Measurements from ENCODE around the gene PIP4K2B.

Gene PIP4K2B

DNA sequence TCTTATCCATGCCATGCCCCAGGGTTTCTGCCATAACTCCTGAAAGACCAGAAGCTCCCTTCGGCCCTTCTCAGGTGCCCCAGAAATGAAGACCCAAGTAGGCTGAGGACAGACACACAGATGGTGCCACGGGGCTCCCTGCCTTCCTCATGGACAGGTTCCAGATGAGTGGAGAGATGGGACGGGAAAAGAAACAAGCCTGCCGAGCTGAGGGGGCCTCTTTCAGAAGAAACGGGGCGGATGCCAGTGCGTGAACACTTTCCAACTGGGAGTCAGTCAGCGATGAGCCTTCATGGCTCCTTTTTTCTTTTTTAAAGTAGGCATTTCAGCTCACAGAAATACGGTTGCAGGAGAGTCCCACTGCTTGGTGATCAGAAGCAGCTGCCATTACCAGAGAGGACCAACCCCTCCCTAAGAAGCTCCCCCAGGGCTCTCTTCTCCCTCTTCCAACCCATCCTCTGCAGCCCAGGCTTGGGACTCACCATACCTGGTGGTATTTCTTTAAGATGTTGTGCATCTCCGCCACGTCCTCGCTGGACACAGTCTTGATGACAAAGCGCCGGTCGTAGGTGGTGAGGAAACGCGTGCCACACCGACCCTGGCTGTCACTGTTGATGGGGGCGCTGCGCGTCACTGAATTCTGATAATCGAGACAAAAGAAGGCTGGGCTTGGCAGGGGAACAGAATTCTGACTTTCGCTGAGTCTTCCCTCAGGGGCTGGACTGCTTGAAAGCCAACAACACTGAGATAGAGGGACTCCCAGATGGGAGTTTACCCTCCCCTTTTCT is 19.2 kb downstream of the PIP4K2B start:
- Histone ChIP-seq H3K9me3 (ENCODE audit: control insufficient read depth, insufficient read depth, low read length) (no peaks in the 10 kb centered on the region), H3K27ac (ENCODE audit: low read length) (no peak overlapping the region), H3K36me3 (ENCODE audit: control insufficient read depth, insufficient read depth, low read length) (peaks cover 49% of the 10 kb centered on the region), H3K4me3 (ENCODE audit: low read length) (no peak overlapping the region), H3K27me3 (ENCODE audit: control insufficient read depth, insufficient read depth, low read length) (no peaks in the 10 kb centered on the region), H3K4me1 (ENCODE audit: control insufficient read depth, insufficient read depth, low read length) (no peaks in the 10 kb centered on the region)
- WGBS (ENCODE audit: insufficient coverage, insufficient read length), result no CpG with 5 or more reads among the region's 23 CpGs
- no peak for DNase-seq (ENCODE audit: low read depth, low spot score)

DNA sequence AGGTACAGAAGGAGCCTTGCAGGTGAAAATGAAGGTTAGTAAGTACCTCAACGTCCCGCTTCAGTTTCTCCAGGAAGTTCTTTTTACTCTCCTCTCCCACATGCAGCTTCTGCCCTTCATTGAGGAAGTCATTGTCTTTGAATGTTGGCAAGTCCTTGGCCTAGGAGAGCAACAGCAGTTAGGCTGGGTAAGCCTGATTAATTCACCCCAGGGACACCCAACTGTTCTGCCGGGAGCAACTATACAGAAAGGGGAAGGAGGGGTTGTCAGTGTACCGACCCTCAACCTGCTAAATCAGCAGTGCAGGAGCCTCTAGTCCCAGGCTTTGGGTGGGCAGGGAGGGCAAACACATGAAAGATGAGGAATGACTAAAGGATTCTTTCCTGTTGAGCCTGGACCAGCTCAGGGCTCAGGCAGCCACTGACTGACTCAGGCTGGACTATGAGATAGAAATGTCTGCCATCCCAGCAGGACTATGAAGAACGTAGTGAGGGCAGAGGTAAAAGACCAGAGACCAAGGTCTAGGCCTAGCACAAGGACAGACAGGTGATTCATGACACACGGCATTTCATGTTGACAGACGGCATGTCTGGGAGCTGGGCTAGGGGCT is 21.6 kb downstream of the PIP4K2B start:
- no peaks in the 10 kb centered on the region for H3K27me3 ChIP-seq (ENCODE audit: control insufficient read depth, insufficient read depth, low read length)
- DNase-seq (ENCODE audit: low read depth, low spot score), result no peak
- H3K36me3 ChIP-seq (ENCODE audit: control insufficient read depth, insufficient read depth, low read length), result peaks cover 50% of the 10 kb centered on the region
- no CpG with 5 or more reads among the region's 7 CpGs for WGBS (ENCODE audit: insufficient coverage, insufficient read length)
- H3K27ac ChIP-seq (ENCODE audit: low read length), result no peak overlapping the region
- H3K4me3 ChIP-seq (ENCODE audit: low read length), result no peak overlapping the region
- H3K9me3 ChIP-seq (ENCODE audit: control insufficient read depth, insufficient read depth, low read length), result no peaks in the 10 kb centered on the region
- no peaks in the 10 kb centered on the region for H3K4me1 ChIP-seq (ENCODE audit: control insufficient read depth, insufficient read depth, low read length)

DNA sequence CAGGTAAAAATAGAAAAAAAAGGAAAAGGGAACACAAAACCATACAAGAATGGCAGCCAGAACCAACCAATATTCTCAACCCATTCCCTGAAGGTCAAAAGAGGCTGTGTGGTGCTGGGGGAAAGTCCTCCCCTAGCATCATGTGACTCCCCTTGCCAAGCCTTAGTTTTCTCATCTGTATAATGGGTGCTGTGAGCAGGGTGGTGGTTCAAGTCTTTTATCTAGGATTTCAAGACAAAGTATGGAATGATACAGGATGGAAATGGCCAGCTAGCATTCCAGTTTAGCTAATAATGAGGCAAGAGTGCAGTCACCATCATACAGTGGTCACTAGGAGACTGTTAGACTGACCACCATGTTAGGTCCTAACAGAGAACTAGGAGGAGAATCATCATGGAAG is 26.1 kb downstream of the PIP4K2B start:
- no peak for DNase-seq (ENCODE audit: low read depth, low spot score)
- Histone ChIP-seq H3K36me3 (ENCODE audit: control insufficient read depth, insufficient read depth, low read length) (peaks cover 41% of the 10 kb centered on the region), H3K4me3 (ENCODE audit: low read length) (no peak overlapping the region), H3K27me3 (ENCODE audit: control insufficient read depth, insufficient read depth, low read length) (no peaks in the 10 kb centered on the region), H3K9me3 (ENCODE audit: control insufficient read depth, insufficient read depth, low read length) (no peaks in the 10 kb centered on the region), H3K4me1 (ENCODE audit: control insufficient read depth, insufficient read depth, low read length) (no peaks in the 10 kb centered on the region), H3K27ac (ENCODE audit: low read length) (no peak overlapping the region)

DNA sequence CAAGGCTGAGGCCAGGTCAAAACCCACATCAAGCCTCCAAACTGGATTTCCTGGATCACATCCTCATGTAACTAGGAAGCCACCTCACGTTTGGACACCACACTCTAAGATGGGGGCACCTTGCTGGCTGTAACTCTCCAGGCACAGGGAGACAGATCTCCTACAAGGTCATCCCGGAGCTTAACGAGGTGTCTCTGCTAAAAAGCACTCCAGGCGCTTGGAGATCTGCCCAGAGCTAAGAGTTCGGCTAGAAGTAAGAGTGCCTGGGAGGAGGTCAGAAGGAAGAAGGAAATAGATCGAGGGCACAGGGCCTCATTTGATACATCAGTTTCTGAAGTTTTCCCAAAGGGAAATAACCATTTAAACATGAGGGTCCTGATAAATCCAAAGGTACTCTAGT is 30.9 kb downstream of the PIP4K2B start:
- no peak overlapping the region for H3K4me3 ChIP-seq (ENCODE audit: low read length)
- H3K27ac ChIP-seq (ENCODE audit: low read length), result no peak overlapping the region
- H3K27me3 ChIP-seq (ENCODE audit: control insufficient read depth, insufficient read depth, low read length), result no peaks in the 10 kb centered on the region
- H3K9me3 ChIP-seq (ENCODE audit: control insufficient read depth, insufficient read depth, low read length), result no peaks in the 10 kb centered on the region
- DNase-seq (ENCODE audit: low read depth, low spot score), result no peak
- no peaks in the 10 kb centered on the region for H3K4me1 ChIP-seq (ENCODE audit: control insufficient read depth, insufficient read depth, low read length)
- no CpG with 5 or more reads among the region's 6 CpGs for WGBS (ENCODE audit: insufficient coverage, insufficient read length)
- H3K36me3 ChIP-seq (ENCODE audit: control insufficient read depth, insufficient read depth, low read length), result peaks cover 21% of the 10 kb centered on the region

DNA sequence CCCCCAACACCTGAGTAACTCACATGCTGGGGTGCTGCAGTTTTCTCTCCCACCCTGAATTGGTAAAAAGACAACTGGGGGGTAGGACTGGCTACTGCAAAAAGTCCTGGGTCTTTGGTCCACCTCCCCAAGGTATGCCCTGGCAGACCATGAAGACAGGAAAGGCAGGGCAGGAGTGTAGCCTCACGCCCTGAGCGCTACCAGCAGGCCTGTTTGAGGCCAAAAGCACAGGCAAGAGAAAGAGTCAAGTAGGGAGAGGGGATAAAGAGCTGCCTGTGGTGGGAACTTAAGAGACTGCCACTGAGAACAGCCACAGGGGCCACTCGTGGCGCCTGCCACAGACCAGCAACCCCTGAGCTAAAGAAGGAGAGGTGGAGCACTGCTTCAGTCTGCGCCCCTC is 33.0 kb downstream of the PIP4K2B start:
- WGBS (ENCODE audit: insufficient coverage, insufficient read length), result no CpG with 5 or more reads among the region's 5 CpGs
- H3K4me3 ChIP-seq (ENCODE audit: low read length), result no peak overlapping the region
- no peak overlapping the region for H3K27ac ChIP-seq (ENCODE audit: low read length)
- DNase-seq (ENCODE audit: low read depth, low spot score), result no peak
- H3K27me3 ChIP-seq (ENCODE audit: control insufficient read depth, insufficient read depth, low read length), result no peaks in the 10 kb centered on the region
- H3K4me1 ChIP-seq (ENCODE audit: control insufficient read depth, insufficient read depth, low read length), result no peaks in the 10 kb centered on the region
- H3K9me3 ChIP-seq (ENCODE audit: control insufficient read depth, insufficient read depth, low read length), result no peaks in the 10 kb centered on the region
- H3K36me3 ChIP-seq (ENCODE audit: control insufficient read depth, insufficient read depth, low read length), result peaks cover 30% of the 10 kb centered on the region

DNA sequence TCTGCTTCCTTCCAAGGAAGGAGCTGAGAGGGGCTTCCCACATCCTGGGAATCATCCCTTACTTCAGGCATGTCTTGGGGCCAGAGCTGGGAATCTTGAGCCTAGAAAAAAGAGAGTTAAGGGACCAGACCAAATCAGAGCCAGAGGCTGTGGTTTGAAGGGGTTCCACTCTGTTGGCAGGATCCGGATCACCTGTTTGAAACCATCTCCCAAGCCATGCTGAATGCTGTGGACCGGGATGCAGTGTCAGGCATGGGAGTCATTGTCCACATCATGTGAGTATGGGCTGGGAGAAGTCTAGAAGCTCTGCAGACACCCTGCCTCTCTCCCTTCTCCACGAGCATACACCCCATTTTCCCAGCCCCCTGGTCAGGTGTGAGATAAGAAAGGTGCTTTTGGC is 37.1 kb downstream of the PIP4K2B start:
- Histone ChIP-seq H3K27me3 (ENCODE audit: control insufficient read depth, insufficient read depth, low read length) (no peaks in the 10 kb centered on the region), H3K27ac (ENCODE audit: low read length) (no peak overlapping the region), H3K4me3 (ENCODE audit: low read length) (no peak overlapping the region), H3K4me1 (ENCODE audit: control insufficient read depth, insufficient read depth, low read length) (no peaks in the 10 kb centered on the region), H3K9me3 (ENCODE audit: control insufficient read depth, insufficient read depth, low read length) (no peaks in the 10 kb centered on the region), H3K36me3 (ENCODE audit: control insufficient read depth, insufficient read depth, low read length) (peaks cover 22% of the 10 kb centered on the region; the same call in 1 of the 2 replicates)
- WGBS (ENCODE audit: insufficient coverage, insufficient read length), result no CpG with 5 or more reads among the region's 3 CpGs
- no peak for DNase-seq (ENCODE audit: low read depth, low spot score)

DNA sequence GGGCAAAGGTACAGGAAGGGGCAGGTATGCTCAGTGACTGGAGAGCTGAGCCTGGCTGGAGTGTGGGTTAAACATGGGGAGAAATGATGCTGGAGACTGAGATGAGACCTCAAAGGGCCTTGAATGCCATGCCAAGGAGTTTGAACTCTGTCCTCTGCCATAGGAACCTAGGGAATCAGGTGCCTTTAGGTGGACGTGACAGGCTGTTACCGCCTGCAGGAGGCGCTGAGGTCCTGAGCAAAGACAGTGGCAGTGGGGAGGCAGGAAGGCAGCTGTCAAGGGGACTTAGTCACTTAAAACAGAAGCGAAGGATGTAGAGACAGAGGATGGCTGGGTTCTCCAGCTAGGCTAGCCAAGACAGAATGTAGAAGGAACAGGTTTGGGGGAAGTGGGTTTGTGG is 37.7 kb downstream of the PIP4K2B start:
- H3K9me3 ChIP-seq (ENCODE audit: control insufficient read depth, insufficient read depth, low read length), result no peaks in the 10 kb centered on the region
- H3K4me1 ChIP-seq (ENCODE audit: control insufficient read depth, insufficient read depth, low read length), result no peaks in the 10 kb centered on the region
- WGBS (ENCODE audit: insufficient coverage, insufficient read length), result no CpG with 5 or more reads among the region's 4 CpGs
- no peak overlapping the region for H3K4me3 ChIP-seq (ENCODE audit: low read length)
- H3K27ac ChIP-seq (ENCODE audit: low read length), result no peak overlapping the region
- no peaks in the 10 kb centered on the region for H3K27me3 ChIP-seq (ENCODE audit: control insufficient read depth, insufficient read depth, low read length)
- DNase-seq (ENCODE audit: low read depth, low spot score), result no peak
- peaks cover 22% of the 10 kb centered on the region; the same call in 1 of the 2 replicates for H3K36me3 ChIP-seq (ENCODE audit: control insufficient read depth, insufficient read depth, low read length)

DNA sequence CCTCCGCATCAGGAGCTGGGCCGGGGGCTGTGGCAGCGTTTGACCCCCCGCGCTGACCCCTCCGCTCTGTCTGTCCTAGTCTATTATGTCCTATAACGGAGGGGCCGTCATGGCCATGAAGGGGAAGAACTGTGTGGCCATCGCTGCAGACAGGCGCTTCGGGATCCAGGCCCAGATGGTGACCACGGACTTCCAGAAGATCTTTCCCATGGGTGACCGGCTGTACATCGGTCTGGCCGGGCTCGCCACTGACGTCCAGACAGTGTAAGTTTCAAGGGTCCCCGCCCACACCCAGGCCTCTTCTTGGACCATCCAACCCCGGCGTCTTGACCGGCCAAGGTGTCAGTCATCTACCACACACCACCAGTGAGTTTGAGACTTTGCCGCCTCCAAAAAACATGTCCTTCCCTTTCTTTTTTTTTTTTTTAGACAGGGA is 46.3 kb downstream of the PIP4K2B start:
- H3K4me1 ChIP-seq (ENCODE audit: control insufficient read depth, insufficient read depth, low read length), result no peaks in the 10 kb centered on the region
- WGBS (ENCODE audit: insufficient coverage, insufficient read length), result no CpG with 5 or more reads among the region's 22 CpGs

DNA sequence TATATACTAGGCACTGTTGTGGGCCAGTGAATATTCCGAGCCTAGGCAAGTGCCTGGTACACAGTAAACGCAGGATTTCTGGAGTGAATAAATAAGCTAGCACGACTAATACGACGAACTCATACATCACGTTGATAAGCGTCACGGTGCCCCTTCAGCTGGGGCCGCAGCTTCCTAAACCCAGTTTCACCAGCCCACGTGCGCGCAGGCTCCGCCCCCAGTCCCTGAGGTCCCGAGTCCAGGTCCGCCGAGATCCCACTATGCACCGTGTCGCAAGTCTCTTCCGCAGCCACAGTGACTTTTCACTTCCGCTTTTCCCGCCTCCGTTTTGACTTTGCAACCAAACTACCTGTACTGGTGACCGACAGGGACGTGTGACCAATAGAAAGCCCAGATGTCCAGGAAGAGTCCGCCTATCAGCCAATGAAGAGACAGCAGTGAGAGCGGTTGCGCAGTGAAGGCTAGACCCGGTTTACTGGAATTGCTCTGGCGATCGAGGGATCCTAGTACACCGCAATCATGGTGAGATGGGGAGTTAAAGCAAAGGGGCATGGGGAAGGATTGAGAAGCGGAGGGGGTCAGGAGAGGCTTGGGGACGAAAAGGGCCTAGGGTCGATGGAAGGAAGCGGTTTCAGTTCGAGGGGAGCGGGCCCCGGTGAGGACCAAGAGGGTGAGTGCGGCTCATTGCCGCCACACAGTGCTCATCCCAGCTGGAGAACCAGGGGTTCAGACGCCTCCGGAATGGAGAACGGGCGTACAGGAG is 46.9 kb downstream of the PIP4K2B start, which contains the start of gene PSMB3:
PSMB3 (plus strand) TSS at position 434 of the 763 bp plus-strand sequence; CDS start at position 520, 86 bp downstream.
- peaks cover 8% of the 10 kb centered on the region; the same call in 1 of the 2 replicates for H3K36me3 ChIP-seq (ENCODE audit: control insufficient read depth, insufficient read depth, low read length)
- WGBS (ENCODE audit: insufficient coverage, insufficient read length), result no CpG with 5 or more reads among the region's 44 CpGs
- no peaks in the 10 kb centered on the region for H3K4me1 ChIP-seq (ENCODE audit: control insufficient read depth, insufficient read depth, low read length)
- H3K9me3 ChIP-seq (ENCODE audit: control insufficient read depth, insufficient read depth, low read length), result no peaks in the 10 kb centered on the region
- H3K27me3 ChIP-seq (ENCODE audit: control insufficient read depth, insufficient read depth, low read length), result no peaks in the 10 kb centered on the region
- DNase-seq (ENCODE audit: low read depth, low spot score), result peak; percentile 99
- peak within 1 kb of the TSS; percentile 67 for H3K4me3 ChIP-seq (ENCODE audit: low read length)
- H3K27ac ChIP-seq (ENCODE audit: low read length), result no peak within 1 kb of the TSS

More for the DNA sequence above, 46.3 kb downstream of the PIP4K2B start:
- H3K9me3 ChIP-seq (ENCODE audit: control insufficient read depth, insufficient read depth, low read length), result no peaks in the 10 kb centered on the region
- no peak for DNase-seq (ENCODE audit: low read depth, low spot score)
- H3K27me3 ChIP-seq (ENCODE audit: control insufficient read depth, insufficient read depth, low read length), result no peaks in the 10 kb centered on the region
- H3K36me3 ChIP-seq (ENCODE audit: control insufficient read depth, insufficient read depth, low read length), result peaks cover 8% of the 10 kb centered on the region; the same call in 1 of the 2 replicates
- H3K4me3 ChIP-seq (ENCODE audit: low read length), result peak overlapping the region; percentile 67
- no peak overlapping the region for H3K27ac ChIP-seq (ENCODE audit: low read length)

DNA sequence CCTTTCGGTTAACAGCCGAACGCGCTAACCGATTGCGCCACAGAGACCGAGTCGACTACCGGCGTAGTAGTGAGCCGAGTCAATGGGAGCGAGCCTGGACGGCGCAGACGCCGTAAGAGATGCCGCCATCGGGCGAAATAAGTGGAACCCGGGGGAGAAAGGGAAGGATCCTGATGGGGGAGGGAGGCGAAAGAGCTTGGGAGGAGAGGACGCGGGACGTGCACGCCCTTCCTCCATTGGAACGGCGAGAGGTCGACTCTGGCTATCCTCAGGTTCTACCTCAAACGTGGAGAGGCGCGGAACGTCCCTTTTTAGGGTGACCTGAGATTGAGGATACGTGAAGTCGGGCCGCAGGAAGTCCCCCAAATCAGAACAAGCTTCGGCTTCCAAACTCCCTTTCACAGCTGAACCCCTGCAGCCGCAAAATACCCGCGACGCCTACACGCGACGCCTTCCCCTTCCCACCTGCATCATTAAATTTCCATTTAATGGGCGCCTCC is 47.5 kb downstream of the PIP4K2B start:
- no CpG with 5 or more reads among the region's 44 CpGs for WGBS (ENCODE audit: insufficient coverage, insufficient read length)
- H3K4me1 ChIP-seq (ENCODE audit: control insufficient read depth, insufficient read depth, low read length), result no peaks in the 10 kb centered on the region
- H3K4me3 ChIP-seq (ENCODE audit: low read length), result peak overlapping the region; percentile 65; the same call in 1 of the 2 replicates
- H3K9me3 ChIP-seq (ENCODE audit: control insufficient read depth, insufficient read depth, low read length), result no peaks in the 10 kb centered on the region
- H3K27ac ChIP-seq (ENCODE audit: low read length), result no peak overlapping the region
- H3K27me3 ChIP-seq (ENCODE audit: control insufficient read depth, insufficient read depth, low read length), result no peaks in the 10 kb centered on the region
- no peak for DNase-seq (ENCODE audit: low read depth, low spot score)
- H3K36me3 ChIP-seq (ENCODE audit: control insufficient read depth, insufficient read depth, low read length), result peaks cover 8% of the 10 kb centered on the region; the same call in 1 of the 2 replicates
